Lung (tissue), 12 donors: ENCODE data around the gene CAMK1D. TPM values are rescaled to one million over a fixed set of nuclear protein-coding genes. Genes with fewer than 3 reads are reported as not detected.

Experiments
- ATAC-seq: fragments of 200-7000 bp; cut with Tn5 transposase; one replicate; pipeline ENCODE4 v1.9.1; 2020; ENCODE audit warnings: moderate number of reproducible peaks; ENCODE audit not compliant: insufficient read depth, low FRiP score
- DNase-seq, 3 donors: peaks; one replicate each; pipeline ENCODE4 v3.0.0-alpha.2; 2013 to 2017
- H3K27ac ChIP-seq, 2 donors: one replicate each; pipeline ENCODE4 v1.5.1; 2013; ENCODE audit warnings: mild to moderate bottlenecking in 2 of 2, moderate library complexity in 2 of 2, control low read depth in 1 of 2, inconsistent platforms in 1 of 2, low read depth in 1 of 2, low read length in 1 of 2
- H3K27me3 ChIP-seq, 3 donors: one replicate each; pipeline ENCODE4 v1.5.1; 2013; ENCODE audit warnings: low read length in 2 of 3; ENCODE audit not compliant: control insufficient read depth in 3 of 3, insufficient read depth in 3 of 3
- H3K36me3 ChIP-seq, 4 donors: one replicate each; pipeline ENCODE4 v1.5.1; 2013; ENCODE audit warnings: low read length in 4 of 4, mild to moderate bottlenecking in 1 of 4, moderate library complexity in 1 of 4; ENCODE audit not compliant: control insufficient read depth in 4 of 4, insufficient read depth in 4 of 4
- H3K4me1 ChIP-seq, 5 donors: one replicate each; pipeline ENCODE4 v1.5.1; 2013; ENCODE audit warnings: low read length in 5 of 5, mild to moderate bottlenecking in 2 of 5, moderate library complexity in 1 of 5; ENCODE audit not compliant: control insufficient read depth in 5 of 5, insufficient read depth in 5 of 5
- H3K4me3 ChIP-seq: one replicate; pipeline ENCODE4 v1.5.1; 2013; ENCODE audit warnings: mild to moderate bottlenecking, control low read depth, moderate library complexity
- H3K9ac ChIP-seq, 2 donors: one replicate each; pipeline ENCODE4 v1.5.1; 2013; ENCODE audit warnings: low read length in 2 of 2, control low read depth in 1 of 2; ENCODE audit not compliant: insufficient read depth in 1 of 2
- H3K9me3 ChIP-seq, 4 donors: one replicate each; pipeline ENCODE4 v1.5.1; 2013; ENCODE audit warnings: low read length in 3 of 4, mild to moderate bottlenecking in 1 of 4, moderate library complexity in 1 of 4; ENCODE audit not compliant: control insufficient read depth in 4 of 4, insufficient read depth in 3 of 4
- WGBS, 2 donors: extraction: QIAGEN DNeasy Blood & Tissue Kit; methylation state at CpG; one replicate each; pipeline ENCODE4 v1.1.7; 2013; 5-methylcytosine and 5-hydroxymethylcytosine counted together
- polyA plus RNA-seq, 2 donors: library from polyadenylated mRNA; stranded (reverse); fragments of 200-250 nt; gene quantifications; one replicate each; pipeline ENCODE4 v1.2.1, GENCODE V29; 2013
- total RNA-seq, 2 donors: library from RNA; depleted of rRNA in 1 of 2; stranded (reverse); fragments of >200 nt in 1 of 2; gene quantifications; one replicate each; pipeline ENCODE4 v1.2.1, GENCODE V29; 2014 to 2021
- TF ChIP-seq, protein P1 (sequence below): IDR thresholded peaks from 2 replicates; pipeline ENCODE4 v1.5.1; 2012; ENCODE audit warnings: mild to moderate bottlenecking; ENCODE audit errors: control extremely low read depth, extremely low read depth
- donor health status: control.
- donor health status: control.
- donor health status: Bipolar disorder and iron deficiency.
- donor health status: healthy.
- donor health status: DM: yes; HTN: yes; CAD: no.

CAMK1D gene
- total and polyA plus RNA-seq, 4 donors = 3.2 to 37.4 (median 7.0) TPM

- 87 to 90% methylated on average over 13 of the region's 13 CpGs for WGBS, 2 donors
- H3K27me3 ChIP-seq = no peaks in the 10 kb centered on the region
- peaks cover 0 to 2% (median 1%) of the 10 kb centered on the region in 4 donors for H3K9me3 ChIP-seq
- peaks cover 0 to 2% (median 0%) of the 10 kb centered on the region in 4 donors for H3K36me3 ChIP-seq
- no peak overlapping the region for H3K4me3 ChIP-seq
- peaks cover 0 to 25% (median 2%) of the 10 kb centered on the region in 5 donors for H3K4me1 ChIP-seq
- DNase-seq (peak; percentile 74 to 86 (median 85)), ATAC-seq (no peak)
- H3K9ac ChIP-seq = no peak overlapping the region
- TF ChIP-seq, protein P1, sequence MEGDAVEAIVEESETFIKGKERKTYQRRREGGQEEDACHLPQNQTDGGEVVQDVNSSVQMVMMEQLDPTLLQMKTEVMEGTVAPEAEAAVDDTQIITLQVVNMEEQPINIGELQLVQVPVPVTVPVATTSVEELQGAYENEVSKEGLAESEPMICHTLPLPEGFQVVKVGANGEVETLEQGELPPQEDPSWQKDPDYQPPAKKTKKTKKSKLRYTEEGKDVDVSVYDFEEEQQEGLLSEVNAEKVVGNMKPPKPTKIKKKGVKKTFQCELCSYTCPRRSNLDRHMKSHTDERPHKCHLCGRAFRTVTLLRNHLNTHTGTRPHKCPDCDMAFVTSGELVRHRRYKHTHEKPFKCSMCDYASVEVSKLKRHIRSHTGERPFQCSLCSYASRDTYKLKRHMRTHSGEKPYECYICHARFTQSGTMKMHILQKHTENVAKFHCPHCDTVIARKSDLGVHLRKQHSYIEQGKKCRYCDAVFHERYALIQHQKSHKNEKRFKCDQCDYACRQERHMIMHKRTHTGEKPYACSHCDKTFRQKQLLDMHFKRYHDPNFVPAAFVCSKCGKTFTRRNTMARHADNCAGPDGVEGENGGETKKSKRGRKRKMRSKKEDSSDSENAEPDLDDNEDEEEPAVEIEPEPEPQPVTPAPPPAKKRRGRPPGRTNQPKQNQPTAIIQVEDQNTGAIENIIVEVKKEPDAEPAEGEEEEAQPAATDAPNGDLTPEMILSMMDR = no peak
- H3K27ac ChIP-seq = no peak overlapping the region
These were observed 447.2 kb downstream of the CAMK1D start for GRCh38 chr10:12796401-12797160.

GRCh38 chr10:12797471-12798262 is 448.3 kb downstream of the CAMK1D start:
- 76 to 79% methylated on average over 11 of the region's 11 CpGs for WGBS, 2 donors
- no peak for ATAC-seq
- H3K9me3 ChIP-seq = peaks cover 0 to 2% (median 0%) of the 10 kb centered on the region in 4 donors

GRCh38 chr10:12799144-12799543 is 449.8 kb downstream of the CAMK1D start:
- Histone ChIP-seq H3K9me3 (no peaks in the 10 kb centered on the region), H3K36me3 (no peaks in the 10 kb centered on the region), H3K4me1 (peaks cover 0 to 25% (median 2%) of the 10 kb centered on the region in 5 donors), H3K4me3 (no peak overlapping the region), H3K27me3 (no peaks in the 10 kb centered on the region), H3K27ac (no peak overlapping the region), H3K9ac (no peak overlapping the region)
- no peak for DNase-seq
- WGBS, 2 donors = 96% methylated on average over 12 of the region's 12 CpGs
- TF ChIP-seq, protein P1 = no peak
- no peak for ATAC-seq

More at GRCh38 chr10:12797471-12798262, 448.3 kb downstream of the CAMK1D start:
- H3K27me3 ChIP-seq = no peaks in the 10 kb centered on the region
- no peak overlapping the region for H3K9ac ChIP-seq
- H3K4me3 ChIP-seq = no peak overlapping the region
- peaks cover 0 to 25% (median 2%) of the 10 kb centered on the region in 5 donors for H3K4me1 ChIP-seq
- TF ChIP-seq, protein P1 = no peak
- no peak overlapping the region for H3K27ac ChIP-seq
- H3K36me3 ChIP-seq = no peaks in the 10 kb centered on the region
- DNase-seq = no peak
